Osteocyte (in vitro differentiated cells): Measurements from ENCODE around the gene CAMK2B. TPM values are rescaled to one million over a fixed set of nuclear protein-coding genes. Genes with fewer than 3 reads are reported as not detected.

Source experiments
- DNase-seq: peaks from one replicate; pipeline ENCODE4 v3.0.0; 2021; ENCODE audit warnings: mixed read lengths; ENCODE audit not compliant: unreplicated experiment; ENCODE audit errors: extremely low spot score
- H3K27ac Mint-ChIP-seq: one replicate; pipeline ENCODE4 v1.8.0; 2021; ENCODE audit warnings: mild to moderate bottlenecking, mixed read lengths; ENCODE audit not compliant: unreplicated experiment
- H3K27me3 Mint-ChIP-seq: one replicate; pipeline ENCODE4 v1.8.0; 2021; ENCODE audit warnings: mixed read lengths; ENCODE audit not compliant: unreplicated experiment
- H3K36me3 Mint-ChIP-seq: one replicate; pipeline ENCODE4 v1.8.0; 2021; ENCODE audit warnings: mixed read lengths; ENCODE audit not compliant: unreplicated experiment
- H3K4me1 Mint-ChIP-seq: one replicate; pipeline ENCODE4 v1.8.0; 2021; ENCODE audit warnings: mixed read lengths; ENCODE audit not compliant: unreplicated experiment
- H3K4me3 Mint-ChIP-seq: one replicate; pipeline ENCODE4 v1.8.0; 2021; ENCODE audit warnings: mild to moderate bottlenecking, moderate library complexity, mixed read lengths; ENCODE audit not compliant: unreplicated experiment
- H3K9me3 Mint-ChIP-seq: one replicate; pipeline ENCODE4 v1.8.0; 2021; ENCODE audit warnings: mixed read lengths; ENCODE audit not compliant: unreplicated experiment
- total RNA-seq: library from RNA; stranded (reverse); gene quantifications from 2 replicates; pipeline ENCODE4 v1.2.1, GENCODE V29; 2021
- TF ChIP-seq, protein P1 (sequence below): fragments of 200-600 bp; sonication (generic); IDR thresholded peaks from 2 replicates; pipeline ENCODE4 v1.5.0; 2021; ENCODE audit warnings: antibody characterized with exemption, mild to moderate bottlenecking, moderate library complexity

The CAMK2B gene
- total RNA-seq, 1 donor from 2014 or later, result not detected

DNA sequence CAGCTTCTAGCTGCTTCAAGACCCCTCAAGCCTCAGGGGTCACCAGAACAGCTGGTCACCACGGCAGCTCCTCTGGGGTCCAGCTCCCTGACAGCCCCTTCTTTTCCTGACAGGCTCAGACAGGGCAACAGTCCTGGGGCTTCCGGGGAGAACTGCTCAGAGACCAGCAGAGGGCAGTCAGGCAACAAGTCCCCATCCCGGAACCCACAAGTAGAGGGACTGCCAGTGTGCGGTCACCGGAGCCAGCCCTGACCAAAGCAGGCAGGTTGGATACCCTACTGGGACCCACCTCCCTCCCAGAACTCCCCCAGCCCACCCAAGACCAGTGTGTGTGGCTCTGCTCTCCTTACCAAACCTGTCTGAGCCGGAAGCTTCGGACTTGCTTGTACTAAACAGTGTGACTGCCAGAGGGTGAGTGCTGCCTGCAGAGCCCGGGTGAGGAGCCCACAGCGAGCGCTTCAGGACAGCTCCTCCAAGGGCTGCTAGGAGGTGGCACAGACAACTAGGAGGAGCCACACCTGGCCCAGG lies 84.3 kb downstream of the CAMK2B start:
- no peaks in the 10 kb centered on the region for H3K9me3 Mint-ChIP-seq
- peak; percentile 91 for DNase-seq
- no peaks in the 10 kb centered on the region for H3K36me3 Mint-ChIP-seq
- H3K4me3 Mint-ChIP-seq, result no peak overlapping the region
- no peak overlapping the region for H3K27ac Mint-ChIP-seq
- no peaks in the 10 kb centered on the region for H3K27me3 Mint-ChIP-seq
- TF ChIP-seq, protein P1, sequence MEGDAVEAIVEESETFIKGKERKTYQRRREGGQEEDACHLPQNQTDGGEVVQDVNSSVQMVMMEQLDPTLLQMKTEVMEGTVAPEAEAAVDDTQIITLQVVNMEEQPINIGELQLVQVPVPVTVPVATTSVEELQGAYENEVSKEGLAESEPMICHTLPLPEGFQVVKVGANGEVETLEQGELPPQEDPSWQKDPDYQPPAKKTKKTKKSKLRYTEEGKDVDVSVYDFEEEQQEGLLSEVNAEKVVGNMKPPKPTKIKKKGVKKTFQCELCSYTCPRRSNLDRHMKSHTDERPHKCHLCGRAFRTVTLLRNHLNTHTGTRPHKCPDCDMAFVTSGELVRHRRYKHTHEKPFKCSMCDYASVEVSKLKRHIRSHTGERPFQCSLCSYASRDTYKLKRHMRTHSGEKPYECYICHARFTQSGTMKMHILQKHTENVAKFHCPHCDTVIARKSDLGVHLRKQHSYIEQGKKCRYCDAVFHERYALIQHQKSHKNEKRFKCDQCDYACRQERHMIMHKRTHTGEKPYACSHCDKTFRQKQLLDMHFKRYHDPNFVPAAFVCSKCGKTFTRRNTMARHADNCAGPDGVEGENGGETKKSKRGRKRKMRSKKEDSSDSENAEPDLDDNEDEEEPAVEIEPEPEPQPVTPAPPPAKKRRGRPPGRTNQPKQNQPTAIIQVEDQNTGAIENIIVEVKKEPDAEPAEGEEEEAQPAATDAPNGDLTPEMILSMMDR, result peak; percentile 86
- H3K4me1 Mint-ChIP-seq, result no peaks in the 10 kb centered on the region

DNA sequence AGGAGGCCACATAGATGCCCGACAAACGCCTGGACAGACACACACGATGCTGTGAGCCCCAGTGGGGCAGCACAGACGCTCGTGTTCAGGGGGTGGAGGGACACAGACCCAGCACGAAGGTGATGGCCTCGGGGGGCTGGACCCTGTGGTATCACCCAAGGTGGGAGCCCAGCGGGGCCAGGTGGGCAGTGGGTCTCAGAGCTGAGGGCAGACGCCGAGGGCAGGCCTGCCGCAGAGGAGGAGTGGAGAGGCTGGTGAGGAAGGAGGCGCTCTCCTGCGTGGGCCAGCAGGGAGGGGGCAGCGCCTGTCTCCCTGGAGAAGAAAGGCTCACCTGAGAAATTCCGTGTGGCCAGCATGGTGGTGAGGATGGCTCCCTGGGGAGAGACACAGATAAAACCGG lies 85.0 kb downstream of the CAMK2B start:
- Mint-ChIP-seq H3K4me1 (no peaks in the 10 kb centered on the region), H3K9me3 (no peaks in the 10 kb centered on the region), H3K36me3 (no peaks in the 10 kb centered on the region), H3K4me3 (no peak overlapping the region), H3K27me3 (no peaks in the 10 kb centered on the region), H3K27ac (no peak overlapping the region)
- no peak for DNase-seq
- TF ChIP-seq, protein P1, result no peak

- no peaks in the 10 kb centered on the region for H3K4me1 Mint-ChIP-seq
- no peaks in the 10 kb centered on the region for H3K36me3 Mint-ChIP-seq
- TF ChIP-seq, protein P1, result no peak
- H3K27ac Mint-ChIP-seq, result no peak overlapping the region
- DNase-seq, result no peak
- H3K9me3 Mint-ChIP-seq, result no peaks in the 10 kb centered on the region
- H3K4me3 Mint-ChIP-seq, result no peak overlapping the region
- H3K27me3 Mint-ChIP-seq, result no peaks in the 10 kb centered on the region
Observed at GRCh38 chr7:44239361-44239760, 86.0 kb downstream of the CAMK2B start.

DNA sequence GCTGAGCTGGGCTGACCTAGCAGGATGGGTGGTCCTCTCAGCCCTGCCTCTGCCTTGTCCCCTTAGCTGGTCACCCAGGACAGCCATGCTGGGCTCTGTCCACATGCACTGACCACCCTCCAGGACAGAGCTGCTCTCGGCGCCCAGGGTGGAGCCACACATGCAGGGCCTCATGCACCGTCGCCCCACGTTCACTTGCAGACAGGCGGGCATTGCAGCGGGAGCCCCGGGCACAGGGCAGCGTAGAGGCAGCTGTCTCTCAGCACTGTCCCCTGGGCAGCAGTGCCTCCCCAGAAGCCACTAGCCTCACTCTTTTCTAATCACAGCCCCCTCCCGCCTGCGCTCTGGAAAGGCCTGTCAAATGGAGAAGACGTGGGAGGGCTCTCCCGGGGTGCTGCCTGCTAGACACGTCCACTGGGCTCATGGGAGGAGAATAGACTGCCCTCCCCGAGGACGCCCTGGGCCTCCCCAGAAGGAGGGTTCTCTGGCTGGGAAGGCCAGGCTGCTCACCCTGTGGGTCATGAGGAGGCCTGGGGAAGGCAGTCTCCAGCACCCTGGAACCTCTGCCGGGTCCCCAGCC lies 87.2 kb downstream of the CAMK2B start:
- no peak overlapping the region for H3K4me3 Mint-ChIP-seq
- no peaks in the 10 kb centered on the region for H3K27me3 Mint-ChIP-seq
- no peaks in the 10 kb centered on the region for H3K4me1 Mint-ChIP-seq
- H3K36me3 Mint-ChIP-seq, result no peaks in the 10 kb centered on the region
- DNase-seq, result no peak
- H3K9me3 Mint-ChIP-seq, result no peaks in the 10 kb centered on the region
- TF ChIP-seq, protein P1, result no peak
- H3K27ac Mint-ChIP-seq, result no peak overlapping the region

DNA sequence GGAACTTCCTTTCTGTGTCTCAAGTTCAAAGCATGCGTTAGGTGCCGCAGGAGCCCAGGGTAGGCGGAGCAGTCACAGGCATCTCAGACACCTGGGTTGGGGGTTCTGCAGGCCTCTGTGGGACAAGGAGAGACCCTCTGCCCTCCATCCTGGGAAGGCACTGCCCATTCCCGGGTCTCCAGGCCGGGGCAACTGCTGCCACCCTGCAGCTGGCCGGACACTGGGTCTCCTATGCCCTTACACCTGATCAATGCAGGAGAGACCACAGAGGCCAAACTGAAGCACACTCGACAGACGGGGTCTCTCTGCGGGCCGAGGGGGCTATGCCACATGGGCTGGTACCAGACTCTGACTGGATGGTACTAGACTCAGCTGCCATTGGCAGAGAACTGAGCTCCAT lies 87.7 kb downstream of the CAMK2B start:
- Mint-ChIP-seq H3K4me3 (no peak overlapping the region), H3K9me3 (no peaks in the 10 kb centered on the region), H3K27ac (no peak overlapping the region), H3K27me3 (no peaks in the 10 kb centered on the region), H3K4me1 (no peaks in the 10 kb centered on the region), H3K36me3 (no peaks in the 10 kb centered on the region)
- TF ChIP-seq, protein P1, result no peak
- no peak for DNase-seq
